Epithelial cell of proximal tubule (primary cell): ENCODE measurements around the gene TBC1D22A. TPM values are rescaled to one million over a fixed set of nuclear protein-coding genes. Genes with fewer than 3 reads are reported as not detected.

Experiments used
- DNase-seq: peaks from one replicate; pipeline ENCODE4 v3.0.0-alpha.2; 2011; ENCODE audit warnings: low read depth
- H3K4me3 ChIP-seq: 2 replicates; pipeline ENCODE4 v1.5.1; 2011; ENCODE audit warnings: low read depth, mild to moderate bottlenecking, low read length
- total RNA-seq: library from RNA; depleted of rRNA; stranded (reverse); fragments of >200 nt; gene quantifications from 2 replicates; pipeline ENCODE4 v1.2.3, GENCODE V29; 2015
- TF ChIP-seq, protein P1 (sequence below): conservative IDR thresholded peaks from 2 replicates; pipeline ENCODE4 v1.5.1; 2012; ENCODE audit warnings: low read depth, mild to moderate bottlenecking, low read length

The TBC1D22A gene
- total RNA-seq, 1 donor from 2014 or later = 22.7 TPM

DNA sequence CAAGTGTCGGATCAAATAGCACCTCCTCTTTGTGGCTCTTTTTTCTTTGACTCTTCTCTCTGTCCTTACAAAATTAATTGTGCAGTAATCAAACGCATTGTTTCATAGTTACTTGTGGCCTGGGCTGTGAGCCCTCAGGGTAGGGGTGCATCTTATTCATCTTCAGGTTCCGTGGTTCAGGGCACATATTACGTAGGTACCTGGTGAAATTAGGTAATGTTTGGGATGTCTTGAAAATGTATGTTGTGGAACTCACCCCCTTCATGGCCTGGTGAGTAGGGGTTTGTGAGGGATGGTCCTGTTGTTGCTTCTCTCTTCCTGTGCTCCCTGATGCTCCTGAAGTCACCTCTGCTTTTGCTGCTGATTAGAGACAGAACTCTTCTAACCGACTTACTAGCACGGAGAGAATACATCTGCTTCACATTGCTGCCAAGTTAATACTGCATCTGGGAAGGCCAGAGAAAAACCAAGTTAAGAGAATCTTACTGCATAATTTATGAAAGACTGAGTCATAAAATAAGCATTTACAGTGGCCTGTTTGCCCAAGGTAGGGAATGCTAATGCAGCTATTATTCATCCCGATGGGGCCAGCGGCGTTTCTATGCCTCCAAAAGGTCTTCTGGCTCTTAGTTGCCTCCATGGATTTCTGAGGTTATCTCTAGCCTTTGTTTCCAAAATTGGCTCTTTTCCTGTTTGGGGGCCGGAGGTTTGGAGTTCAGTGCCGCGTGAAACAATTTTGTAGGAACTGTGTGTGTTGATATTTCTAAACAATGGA lies 66.9 kb downstream of the TBC1D22A start:
- TF ChIP-seq, protein P1, sequence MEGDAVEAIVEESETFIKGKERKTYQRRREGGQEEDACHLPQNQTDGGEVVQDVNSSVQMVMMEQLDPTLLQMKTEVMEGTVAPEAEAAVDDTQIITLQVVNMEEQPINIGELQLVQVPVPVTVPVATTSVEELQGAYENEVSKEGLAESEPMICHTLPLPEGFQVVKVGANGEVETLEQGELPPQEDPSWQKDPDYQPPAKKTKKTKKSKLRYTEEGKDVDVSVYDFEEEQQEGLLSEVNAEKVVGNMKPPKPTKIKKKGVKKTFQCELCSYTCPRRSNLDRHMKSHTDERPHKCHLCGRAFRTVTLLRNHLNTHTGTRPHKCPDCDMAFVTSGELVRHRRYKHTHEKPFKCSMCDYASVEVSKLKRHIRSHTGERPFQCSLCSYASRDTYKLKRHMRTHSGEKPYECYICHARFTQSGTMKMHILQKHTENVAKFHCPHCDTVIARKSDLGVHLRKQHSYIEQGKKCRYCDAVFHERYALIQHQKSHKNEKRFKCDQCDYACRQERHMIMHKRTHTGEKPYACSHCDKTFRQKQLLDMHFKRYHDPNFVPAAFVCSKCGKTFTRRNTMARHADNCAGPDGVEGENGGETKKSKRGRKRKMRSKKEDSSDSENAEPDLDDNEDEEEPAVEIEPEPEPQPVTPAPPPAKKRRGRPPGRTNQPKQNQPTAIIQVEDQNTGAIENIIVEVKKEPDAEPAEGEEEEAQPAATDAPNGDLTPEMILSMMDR = no peak
- DNase-seq = no peak
- H3K4me3 ChIP-seq = no peak overlapping the region

DNA sequence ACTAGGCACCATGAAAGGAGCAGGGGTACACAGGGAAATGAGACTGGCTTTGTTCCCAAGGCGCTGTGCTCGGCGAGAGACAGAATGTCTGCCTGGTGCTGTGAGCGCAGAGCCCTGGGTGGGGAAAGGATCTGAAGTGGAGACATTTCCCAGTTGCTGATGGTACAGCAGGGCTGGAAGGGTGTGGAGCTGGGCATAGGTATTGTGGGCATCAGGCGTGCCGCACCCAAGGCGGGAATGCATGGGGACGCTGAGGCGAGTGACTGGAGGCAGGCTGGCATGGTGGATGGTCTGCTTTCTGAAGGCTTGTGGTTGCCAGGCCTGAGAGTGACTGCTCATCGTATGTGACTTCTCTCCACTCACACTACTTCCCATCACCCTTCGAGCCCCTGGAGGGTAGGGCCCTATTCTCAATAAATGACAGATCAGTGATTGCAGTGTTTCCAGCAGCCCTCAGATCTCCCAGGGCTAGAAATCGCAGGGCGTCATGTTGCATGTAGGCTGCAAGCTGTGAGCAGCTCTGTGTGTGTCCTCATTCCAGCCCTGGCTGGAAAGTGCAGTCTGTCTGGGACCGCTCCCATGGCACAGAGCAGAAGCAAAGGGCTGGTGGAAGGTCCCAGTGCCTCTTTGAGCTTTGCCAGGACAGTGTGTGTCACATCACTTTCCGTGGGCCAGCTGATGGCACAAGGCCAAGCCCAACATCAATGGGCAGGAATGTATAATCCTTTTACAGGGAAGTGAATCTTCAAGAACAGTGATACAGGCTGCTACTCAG lies 67.7 kb downstream of the TBC1D22A start:
- TF ChIP-seq, protein P1 = no peak
- no peak overlapping the region for H3K4me3 ChIP-seq
- DNase-seq = no peak

DNA sequence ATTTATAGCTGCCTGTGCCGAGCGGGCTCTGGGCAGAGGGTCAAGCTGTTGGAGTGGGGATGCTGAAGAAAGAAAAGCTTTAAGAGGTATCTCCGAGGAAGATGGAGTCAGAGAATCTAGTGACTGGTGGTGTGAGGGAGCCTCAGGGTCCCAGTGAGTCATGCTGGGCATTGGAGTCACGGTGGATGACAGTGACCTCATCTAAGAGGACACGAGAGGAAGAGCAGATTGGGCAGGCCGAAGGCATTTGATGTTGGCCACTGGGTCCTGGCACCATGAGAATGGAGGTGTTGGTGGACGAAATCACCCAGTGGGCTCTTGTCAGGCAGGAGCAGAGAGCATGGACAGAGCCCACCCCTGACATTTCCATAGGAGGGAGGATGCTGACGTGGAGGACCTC lies 68.4 kb downstream of the TBC1D22A start:
- DNase-seq = no peak
- TF ChIP-seq, protein P1 = no peak
- H3K4me3 ChIP-seq = no peak overlapping the region

DNA sequence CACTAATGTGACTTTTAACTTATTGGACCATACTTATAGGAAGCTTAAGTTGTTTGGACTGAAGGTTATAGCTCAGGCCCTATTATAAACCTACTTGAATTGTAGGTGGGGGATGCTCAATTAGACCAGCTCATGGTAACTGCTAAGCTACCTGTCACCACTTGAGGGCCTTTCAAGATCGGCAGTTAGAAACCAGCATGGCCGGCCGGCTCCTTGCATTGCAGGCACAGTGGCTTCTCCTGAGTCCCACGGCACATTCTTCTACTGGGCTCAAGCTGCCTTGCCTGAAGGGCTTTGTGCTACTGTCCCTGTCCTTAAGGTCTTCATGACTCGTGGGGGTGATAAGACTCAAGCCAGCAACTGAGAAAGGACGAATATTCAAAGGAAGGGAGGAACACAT lies 70.8 kb downstream of the TBC1D22A start:
- no peak overlapping the region for H3K4me3 ChIP-seq
- DNase-seq = no peak
- TF ChIP-seq, protein P1 = peak; percentile 74

DNA sequence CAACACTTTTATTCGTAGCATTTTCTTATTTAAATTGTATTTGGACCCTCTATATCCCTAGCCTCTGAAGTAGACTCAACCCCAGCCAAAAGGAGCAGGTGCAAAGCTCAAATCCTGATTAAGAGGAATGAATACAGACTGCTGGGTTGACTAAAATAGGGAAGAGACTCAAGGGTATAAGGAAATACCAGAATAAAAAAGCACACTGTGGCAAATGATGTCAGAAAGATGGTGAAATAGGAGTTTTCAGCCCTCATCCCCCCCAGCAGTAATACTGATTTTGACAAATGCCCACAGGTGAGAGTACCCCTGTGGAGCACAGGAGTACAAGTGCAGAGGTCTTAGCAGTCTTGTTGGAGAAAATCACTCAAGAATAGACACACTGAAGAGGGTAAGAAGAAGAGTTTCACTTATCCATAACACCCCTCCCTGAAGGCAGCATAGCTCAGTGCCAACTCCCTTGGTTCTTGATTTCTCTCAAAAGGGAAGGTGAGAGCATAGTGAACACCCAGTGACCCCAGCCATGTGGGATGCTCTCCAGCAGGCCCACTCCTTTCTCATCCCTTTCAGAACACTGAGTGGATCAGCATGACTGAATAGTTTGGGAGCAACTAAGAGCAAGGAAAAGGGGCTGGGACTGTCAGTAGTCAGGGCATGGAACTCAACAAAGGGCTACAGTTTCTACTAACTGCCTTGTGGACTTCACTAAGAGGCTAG lies 71.7 kb downstream of the TBC1D22A start:
- TF ChIP-seq, protein P1 = no peak
- no peak for DNase-seq
- no peak overlapping the region for H3K4me3 ChIP-seq

DNA sequence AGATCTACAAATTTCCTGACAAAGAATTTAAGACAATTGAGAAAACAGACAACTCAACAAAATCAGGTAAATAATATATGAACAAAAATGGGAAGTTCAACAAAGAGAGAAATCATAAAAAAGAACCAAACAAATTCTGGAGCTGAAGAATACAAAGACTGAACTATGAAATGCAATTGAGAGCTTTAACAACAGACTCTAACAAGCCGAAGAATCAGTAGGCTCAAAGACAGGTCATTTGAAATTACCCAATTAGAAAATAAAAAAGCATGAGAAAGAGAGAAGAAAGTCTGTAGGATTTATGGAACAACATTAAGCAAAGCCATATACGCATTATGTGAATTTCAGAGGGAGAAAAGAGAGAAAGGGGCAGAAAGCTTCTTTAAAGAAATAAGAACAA lies 72.8 kb downstream of the TBC1D22A start:
- DNase-seq = no peak
- no peak overlapping the region for H3K4me3 ChIP-seq
- TF ChIP-seq, protein P1 = no peak
